ENCODE data around the gene ZFP30. TPM values are rescaled to one million over a fixed set of nuclear protein-coding genes. Genes with fewer than 3 reads are reported as not detected.

The ZFP30 gene
- total RNA-seq, 1 donor from 2014 or later: 6.6 TPM

- no peak for DNase-seq (ENCODE audit: low spot score)
- intact Hi-C loops (cut with DNase I): no loop called here
Observed at GRCh38 chr19:37572203-37572602, 83.1 kb downstream of the ZFP30 start.

GRCh38 chr19:37565370-37565669 lies 89.9 kb downstream of the ZFP30 start:
- no peak for DNase-seq (ENCODE audit: low spot score)
- intact Hi-C loops (cut with DNase I): no loop called here

DNA sequence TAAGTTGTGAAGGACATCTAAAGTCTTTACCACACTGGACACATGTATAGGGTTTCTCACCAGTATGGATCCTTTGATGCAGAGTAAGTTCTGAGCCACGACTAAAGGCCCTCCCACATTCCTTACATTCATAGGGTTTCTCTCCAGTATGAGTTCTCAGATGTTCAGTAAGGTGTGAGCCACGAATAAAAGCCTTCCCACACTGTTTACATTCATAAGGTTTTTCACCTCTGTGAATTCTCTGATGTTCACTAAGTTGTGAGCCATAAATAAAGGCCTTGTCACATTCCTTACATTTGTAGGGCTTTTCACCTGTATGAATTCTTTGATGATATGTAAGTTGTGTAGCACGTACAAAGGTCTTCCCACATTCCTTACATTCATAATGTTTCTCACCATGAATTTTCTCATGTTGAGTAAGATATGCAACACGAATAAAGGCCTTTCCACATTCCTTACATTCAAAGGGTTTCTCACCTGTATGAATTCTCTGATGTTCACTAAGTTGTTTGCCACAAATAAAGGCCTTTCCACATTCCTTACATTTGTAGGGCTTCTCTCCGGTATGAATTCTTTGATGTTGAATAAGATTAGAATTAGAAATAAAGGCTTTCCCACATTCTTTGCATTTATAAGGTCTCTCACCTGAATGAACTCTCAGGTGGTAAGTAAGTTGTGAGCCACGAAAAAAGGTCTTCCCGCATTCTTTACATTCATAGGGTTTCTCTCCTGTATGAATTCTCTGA lies 90.5 kb downstream of the ZFP30 start:
- intact Hi-C loops (cut with DNase I): no loop called here
- DNase-seq (ENCODE audit: low spot score): no peak

Other genes with a start within 250 kb of the ZFP30 start
- gene ZNF569, start 188.0 kb downstream of the ZFP30 start, total RNA-seq: 5.9 TPM
- 6.6 TPM for gene ZNF570, start 186.1 kb downstream of the ZFP30 start, total RNA-seq
- 8.3 TPM for gene ZNF793, start 148.5 kb downstream of the ZFP30 start, total RNA-seq
- gene ZNF571, start 60.7 kb downstream of the ZFP30 start, total RNA-seq: 4.4 TPM
- 4.5 TPM for gene ZNF540, start 60.6 kb downstream of the ZFP30 start, total RNA-seq
- gene ZNF607, start 64.3 kb upstream of the ZFP30 start, total RNA-seq: 4.9 TPM
- 9.9 TPM for gene ZNF573, start 124.1 kb upstream of the ZFP30 start, total RNA-seq